Heart right ventricle (tissue), 16 donors: ENCODE measurements around the gene RHOC. TPM values are rescaled to one million over a fixed set of nuclear protein-coding genes. Genes with fewer than 3 reads are reported as not detected.
A peak's percentile ranks its signal among the peaks of the same experiment; 100 is the strongest.

ENCODE experiments used
- ATAC-seq, 8 donors: fragments of 200-7000 bp; cut with Tn5 transposase; one replicate each; pipeline ENCODE4 v1.9.1; 2020; ENCODE audit warnings: mild to moderate bottlenecking in 8 of 8, moderate library complexity in 8 of 8, moderate number of reproducible peaks in 1 of 8
- DNase-seq, 2 donors: peaks; one replicate each; pipeline ENCODE4 v3.0.0-alpha.2; 2020
- H3K27ac ChIP-seq, 10 donors: fragments of 200-600 bp; sonication (generic) in 2 of 10; one replicate each; pipeline versions ENCODE4 v1.5.0 to v1.8.0; 2020 to 2022; ENCODE audit warnings: mild to moderate bottlenecking in 3 of 10
- H3K27me3 ChIP-seq, 7 donors: fragments of 200-600 bp; one replicate each; pipeline ENCODE4 v1.8.0; 2021 to 2022; ENCODE audit warnings: mild to moderate bottlenecking in 2 of 7
- H3K36me3 ChIP-seq, 9 donors: fragments of 200-600 bp; sonication (generic) in 1 of 9; one replicate each; pipeline versions ENCODE4 v1.5.0 to v1.8.0; 2020 to 2022; ENCODE audit warnings: mild to moderate bottlenecking in 2 of 9
- H3K4me1 ChIP-seq, 9 donors: fragments of 200-600 bp; sonication (generic) in 1 of 9; one replicate each; pipeline versions ENCODE4 v1.5.0 to v1.8.0; 2020 to 2022; ENCODE audit warnings: mild to moderate bottlenecking in 4 of 9
- H3K4me3 ChIP-seq, 10 donors: fragments of 200-600 bp; sonication (generic) in 2 of 10; one replicate each; pipeline versions ENCODE4 v1.5.0 to v1.8.0; 2020 to 2022; ENCODE audit warnings: mild to moderate bottlenecking in 7 of 10, moderate library complexity in 2 of 10
- H3K9me3 ChIP-seq, 11 donors: fragments of 200-600 bp in 10 of 11; sonication (generic) in 2 of 11; one replicate each; pipeline versions ENCODE4 v1.5.0 to v1.8.0; 2013 to 2022; ENCODE audit warnings: mild to moderate bottlenecking in 2 of 11, control low read depth in 1 of 11, moderate library complexity in 1 of 11
- WGBS, 2 donors: extraction: QIAGEN DNeasy Blood & Tissue Kit; methylation state at CpG; one replicate each; pipeline ENCODE4 v1.1.7; 2013; ENCODE audit warnings: inconsistent platforms in 1 of 2; 5-methylcytosine and 5-hydroxymethylcytosine counted together
- intact Hi-C, 10 donors: fragments of 100-400 bp; cut with DNase I; formaldehyde crosslinking; loops; one replicate each; pipeline versions ENCODE4 v1.11.1 to v1.14.2; 2022
- polyA plus RNA-seq, 2 donors: library from polyadenylated mRNA; stranded (reverse); fragments of 200-250 nt; gene quantifications; one replicate each; pipeline ENCODE4 v1.2.3, GENCODE V29; 2013
- total RNA-seq, 10 donors: library from RNA; stranded (reverse); fragmentation: NEBNext Ultra II Directional in 3 of 10; extraction: Animal tissue kit (Norgen Biotek cat#: 25700) in 3 of 10; gene quantifications; one replicate each; pipeline versions ENCODE4 v1.2.1 to v1.2.4, GENCODE V29; 2021 to 2023
- TF ChIP-seq, protein P1 (sequence below), 9 donors: fragments of 200-600 bp; sonication (generic) in 2 of 9; IDR thresholded peaks; one replicate each; pipeline versions ENCODE4 v1.5.0 to v1.8.0; 2021 to 2022; ENCODE audit warnings: antibody characterized with exemption in 9 of 9, mild to moderate bottlenecking in 5 of 9, moderate library complexity in 1 of 9
- donor health status: Arrhythmogenic right ventricular cardiomyopathy.
- donor health status: ischemic (EF 13 %, LVEDD 7.1; RV severe dilation, severe dysfunction).
- donor health status: healthy with polysubstance abuse.
- donor health status: DM: no; HTN: yes; CAD: no.
- donor health status: DM: no; HTN: no; CAD: no.
- donor health status: ischemic (EF 25% LVEDD 6.9; RV normal size, moderate dysfunction).
- donor health status: ischemic (EF 25% LVEDD 5.7; RV mildly dilated, moderate dysfunction).
- donor health status: healthy.
- donor health status: DM: yes; HTN: yes; CAD: no.
- donor health status: Ischemic cardiomyopathy.
- donor health status: ischemic (EF 35%, LVEDD 5.7; RV mildly dilated, moderate dysfunction).
- donor health status: nonischemic (EF 11% LVEDD 7.7; RV severe dilation, severe dysfunction).
- donor health status: DM: yes; HTN: yes; CAD: no.
- donor health status: PGD.
- donor health status: ischemic (EF 29% LVEDD 5.4; RV normal size, mild dysfunction).
- donor health status: nonischemic (EF 23%, LVEDD 6.1; RV moderate dilation, normal function).

The RHOC gene
- total and polyA plus RNA-seq, 12 donors: 115 to 408 (median 160) TPM

DNA sequence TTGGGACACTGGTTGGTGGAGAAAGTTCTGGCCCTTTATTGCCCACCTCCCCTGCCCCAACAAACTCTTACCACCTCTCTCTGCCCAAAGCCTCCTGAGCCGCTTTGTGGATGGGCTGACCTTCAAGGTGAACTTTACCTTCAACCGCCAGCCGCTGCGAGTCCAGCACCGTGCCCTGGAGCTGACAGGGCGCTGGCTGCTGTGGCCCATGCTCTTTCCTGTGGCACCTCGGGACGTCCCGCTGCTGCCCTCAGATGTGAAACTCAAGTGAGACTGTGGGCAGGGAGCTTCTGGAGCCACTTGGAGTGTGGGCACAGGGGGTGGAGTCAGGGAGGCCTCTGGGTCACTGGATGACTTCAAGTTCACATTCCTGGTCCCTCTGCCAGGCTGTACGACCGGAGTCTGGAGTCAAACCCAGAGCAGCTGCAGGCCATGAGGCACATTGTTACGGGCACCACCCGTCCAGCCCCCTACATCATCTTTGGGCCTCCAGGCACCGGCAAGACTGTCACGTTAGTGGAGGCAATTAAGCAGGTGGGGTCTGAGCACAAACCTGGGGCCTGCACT is 12.5 kb downstream of the RHOC start:
- peaks cover 0 to 100% (median 46%) of the 10 kb centered on the region in 9 donors for H3K36me3 ChIP-seq
- H3K9me3 ChIP-seq: no peaks in the 10 kb centered on the region
- no peak overlapping the region for H3K4me3 ChIP-seq
- peaks cover 10 to 26% (median 20%) of the 10 kb centered on the region in 9 donors for H3K4me1 ChIP-seq
- TF ChIP-seq, protein P1, sequence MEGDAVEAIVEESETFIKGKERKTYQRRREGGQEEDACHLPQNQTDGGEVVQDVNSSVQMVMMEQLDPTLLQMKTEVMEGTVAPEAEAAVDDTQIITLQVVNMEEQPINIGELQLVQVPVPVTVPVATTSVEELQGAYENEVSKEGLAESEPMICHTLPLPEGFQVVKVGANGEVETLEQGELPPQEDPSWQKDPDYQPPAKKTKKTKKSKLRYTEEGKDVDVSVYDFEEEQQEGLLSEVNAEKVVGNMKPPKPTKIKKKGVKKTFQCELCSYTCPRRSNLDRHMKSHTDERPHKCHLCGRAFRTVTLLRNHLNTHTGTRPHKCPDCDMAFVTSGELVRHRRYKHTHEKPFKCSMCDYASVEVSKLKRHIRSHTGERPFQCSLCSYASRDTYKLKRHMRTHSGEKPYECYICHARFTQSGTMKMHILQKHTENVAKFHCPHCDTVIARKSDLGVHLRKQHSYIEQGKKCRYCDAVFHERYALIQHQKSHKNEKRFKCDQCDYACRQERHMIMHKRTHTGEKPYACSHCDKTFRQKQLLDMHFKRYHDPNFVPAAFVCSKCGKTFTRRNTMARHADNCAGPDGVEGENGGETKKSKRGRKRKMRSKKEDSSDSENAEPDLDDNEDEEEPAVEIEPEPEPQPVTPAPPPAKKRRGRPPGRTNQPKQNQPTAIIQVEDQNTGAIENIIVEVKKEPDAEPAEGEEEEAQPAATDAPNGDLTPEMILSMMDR (IDR thresholded peaks at IDR 0.05): no peak
- WGBS, 2 donors: 87 to 88% methylated on average over 15 of the region's 15 CpGs
- intact Hi-C loops: no loop called here
- ATAC-seq (no peak), DNase-seq (no peak)
- H3K27ac ChIP-seq: no peak overlapping the region
- H3K27me3 ChIP-seq: no peaks in the 10 kb centered on the region

DNA sequence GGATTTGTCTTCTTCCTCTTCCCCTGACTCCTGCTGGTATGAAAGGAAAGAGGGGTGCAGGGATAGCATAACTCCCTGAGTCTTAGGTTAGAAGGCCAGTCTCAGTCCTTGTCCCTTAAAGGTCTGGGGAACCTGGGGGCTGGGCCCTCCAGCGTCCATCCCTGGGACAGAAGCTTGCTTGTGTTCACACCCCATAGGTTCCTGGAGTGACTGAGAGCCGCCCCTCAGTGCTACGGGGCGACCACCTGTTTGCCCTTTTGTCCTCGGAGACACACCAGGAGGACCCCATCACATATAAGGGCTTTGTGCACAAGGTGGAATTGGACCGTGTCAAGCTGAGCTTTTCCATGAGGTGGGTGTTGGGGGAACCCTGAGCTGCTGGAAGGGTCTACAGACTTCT is 13.1 kb downstream of the RHOC start:
- peaks cover 0 to 100% (median 46%) of the 10 kb centered on the region in 9 donors for H3K36me3 ChIP-seq
- intact Hi-C loops: no loop called here
- ATAC-seq (no peak), DNase-seq (no peak)
- no peak overlapping the region for H3K4me3 ChIP-seq
- no peaks in the 10 kb centered on the region for H3K9me3 ChIP-seq
- TF ChIP-seq, protein P1 (IDR thresholded peaks at IDR 0.05): no peak
- H3K4me1 ChIP-seq: peaks cover 4 to 20% (median 14%) of the 10 kb centered on the region in 9 donors
- H3K27me3 ChIP-seq: no peaks in the 10 kb centered on the region
- WGBS, 2 donors: 95 to 96% methylated on average over 6 of the region's 6 CpGs
- H3K27ac ChIP-seq: no peak overlapping the region

DNA sequence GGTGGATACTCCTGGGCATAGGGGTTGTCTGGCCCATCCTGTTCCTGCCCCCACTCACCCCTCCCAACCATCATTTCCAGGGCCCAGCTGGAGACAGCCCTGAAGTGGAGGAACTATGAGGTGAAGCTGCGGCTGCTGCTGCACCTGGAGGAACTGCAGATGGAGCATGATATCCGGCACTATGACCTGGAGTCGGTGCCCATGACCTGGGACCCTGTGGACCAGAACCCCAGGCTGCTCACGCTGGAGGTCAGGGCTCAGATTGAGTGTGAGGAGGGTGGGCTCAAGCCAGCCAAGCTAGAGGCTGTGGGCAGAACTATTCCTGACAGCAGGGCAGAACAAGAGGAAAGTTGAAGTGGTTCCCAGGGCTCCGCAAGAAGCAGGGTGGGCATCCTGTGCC is 14.2 kb downstream of the RHOC start:
- WGBS, 2 donors: 95% methylated on average over 5 of the region's 5 CpGs

DNA sequence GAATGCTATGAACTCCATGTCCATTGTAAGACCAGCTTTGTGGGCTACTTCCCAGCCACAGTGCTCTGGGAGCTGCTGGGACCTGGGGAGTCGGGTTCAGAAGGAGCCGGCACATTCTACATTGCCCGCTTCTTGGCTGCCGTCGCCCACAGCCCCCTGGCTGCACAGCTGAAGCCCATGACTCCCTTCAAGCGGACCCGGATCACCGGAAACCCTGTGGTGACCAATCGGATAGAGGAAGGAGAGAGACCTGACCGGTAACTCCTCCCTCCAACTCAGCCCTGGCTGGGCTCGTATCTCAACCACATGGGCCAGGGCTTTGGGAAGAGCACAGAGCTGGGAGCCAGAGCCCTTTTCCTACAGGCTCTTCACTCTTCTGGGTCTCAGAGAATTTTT is 17.1 kb downstream of the RHOC start:
- H3K4me1 ChIP-seq: peaks cover 0 to 25% (median 5%) of the 10 kb centered on the region in 9 donors
- H3K27ac ChIP-seq: peak overlapping the region in 3 of 10 donors; percentile 28 to 65 (median 29)
- ATAC-seq (no peak), DNase-seq (no peak)
- no peak overlapping the region for H3K4me3 ChIP-seq
- H3K27me3 ChIP-seq: no peaks in the 10 kb centered on the region
- no peaks in the 10 kb centered on the region for H3K9me3 ChIP-seq
- WGBS, 2 donors: 91% methylated on average over 11 of the region's 11 CpGs
- intact Hi-C loops: no loop called here
- peaks cover 0 to 83% (median 30%) of the 10 kb centered on the region in 9 donors for H3K36me3 ChIP-seq
- TF ChIP-seq, protein P1 (IDR thresholded peaks at IDR 0.05): no peak

More for the DNA sequence above, 14.2 kb downstream of the RHOC start:
- no peak for DNase-seq
- no peak for ATAC-seq
- intact Hi-C loops: no loop called here
- TF ChIP-seq, protein P1 (IDR thresholded peaks at IDR 0.05): no peak
- peaks cover 0 to 100% (median 46%) of the 10 kb centered on the region in 9 donors for H3K36me3 ChIP-seq
- no peaks in the 10 kb centered on the region for H3K9me3 ChIP-seq
- H3K4me1 ChIP-seq: peaks cover 0 to 20% (median 2%) of the 10 kb centered on the region in 9 donors
- H3K27me3 ChIP-seq: no peaks in the 10 kb centered on the region
- no peak overlapping the region for H3K27ac ChIP-seq
- no peak overlapping the region for H3K4me3 ChIP-seq
